ENCODE data around the gene PPM1M. TPM values are rescaled to one million over a fixed set of nuclear protein-coding genes. Genes with fewer than 3 reads are reported as not detected.

Gene PPM1M
- total RNA-seq, 1 donor from 2014 or later = 10.6 TPM

DNA sequence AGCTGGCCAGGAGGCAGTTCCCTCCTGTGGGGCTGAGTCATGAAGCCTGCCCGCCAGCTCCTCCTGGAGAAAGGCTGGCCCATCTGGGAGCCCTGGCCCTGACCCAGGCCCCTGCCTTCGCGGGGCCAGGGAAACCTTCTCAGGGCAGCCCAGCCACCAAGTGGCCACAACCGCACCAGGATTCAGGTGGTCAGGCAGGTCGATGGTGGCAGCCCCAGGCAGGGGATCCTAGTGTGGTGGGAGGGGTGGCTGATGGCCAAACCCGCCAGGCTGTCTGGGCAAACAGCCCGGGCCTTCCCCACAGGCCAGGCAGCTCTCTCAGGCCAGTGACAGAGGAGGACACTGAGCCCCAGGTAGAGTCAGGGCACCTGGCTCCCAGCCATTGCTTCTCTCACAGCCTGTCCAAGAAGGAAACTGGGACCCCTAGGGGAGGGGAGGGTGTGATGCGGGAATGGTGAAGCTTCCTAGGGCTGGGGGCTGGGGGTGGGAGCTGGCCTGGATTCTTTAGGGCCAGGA is 7.8 kb upstream of the PPM1M start:
- peaks cover 16% of the 10 kb centered on the region for H3K4me1 Mint-ChIP-seq

DNA sequence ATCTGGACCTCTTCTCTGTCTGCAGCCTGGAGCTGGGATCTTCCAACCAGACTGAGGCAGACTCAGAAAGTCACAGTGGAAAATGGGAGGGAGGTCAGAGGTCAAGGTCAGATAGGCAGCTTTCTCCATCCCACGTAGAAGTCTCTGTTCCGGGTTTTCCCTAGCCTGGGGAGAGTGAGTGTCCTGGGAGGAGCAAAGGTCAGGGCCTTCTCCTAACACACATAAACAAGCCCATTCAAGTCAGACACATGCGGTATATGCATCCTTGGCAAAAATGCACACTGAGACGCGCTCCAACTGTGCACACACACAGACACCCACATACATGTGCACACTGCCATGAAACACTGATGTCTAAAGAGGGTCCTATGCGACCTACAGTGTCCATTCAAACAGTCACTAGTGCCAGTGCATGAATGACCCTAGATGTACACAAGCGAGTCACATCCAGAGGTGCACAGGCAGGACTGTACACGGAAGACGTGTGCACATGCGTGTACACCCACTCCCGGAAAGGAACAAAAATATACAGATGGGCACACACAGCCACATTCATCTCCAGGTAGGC is 7.3 kb upstream of the PPM1M start:
- Mint-ChIP-seq H3K27me3 (ENCODE audit: low read depth) (no peaks in the 10 kb centered on the region), H3K4me3 (peak overlapping the region; percentile 93), H3K4me1 (peaks cover 16% of the 10 kb centered on the region), H3K36me3 (no peaks in the 10 kb centered on the region), H3K27ac (peak overlapping the region; percentile 62), H3K9me3 (no peaks in the 10 kb centered on the region)
- DNase-seq (ENCODE audit: low spot score in 2 of 2, unreplicated experiment in 2 of 2) = no peak
- TF ChIP-seq, protein P1, sequence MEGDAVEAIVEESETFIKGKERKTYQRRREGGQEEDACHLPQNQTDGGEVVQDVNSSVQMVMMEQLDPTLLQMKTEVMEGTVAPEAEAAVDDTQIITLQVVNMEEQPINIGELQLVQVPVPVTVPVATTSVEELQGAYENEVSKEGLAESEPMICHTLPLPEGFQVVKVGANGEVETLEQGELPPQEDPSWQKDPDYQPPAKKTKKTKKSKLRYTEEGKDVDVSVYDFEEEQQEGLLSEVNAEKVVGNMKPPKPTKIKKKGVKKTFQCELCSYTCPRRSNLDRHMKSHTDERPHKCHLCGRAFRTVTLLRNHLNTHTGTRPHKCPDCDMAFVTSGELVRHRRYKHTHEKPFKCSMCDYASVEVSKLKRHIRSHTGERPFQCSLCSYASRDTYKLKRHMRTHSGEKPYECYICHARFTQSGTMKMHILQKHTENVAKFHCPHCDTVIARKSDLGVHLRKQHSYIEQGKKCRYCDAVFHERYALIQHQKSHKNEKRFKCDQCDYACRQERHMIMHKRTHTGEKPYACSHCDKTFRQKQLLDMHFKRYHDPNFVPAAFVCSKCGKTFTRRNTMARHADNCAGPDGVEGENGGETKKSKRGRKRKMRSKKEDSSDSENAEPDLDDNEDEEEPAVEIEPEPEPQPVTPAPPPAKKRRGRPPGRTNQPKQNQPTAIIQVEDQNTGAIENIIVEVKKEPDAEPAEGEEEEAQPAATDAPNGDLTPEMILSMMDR (IDR thresholded peaks at IDR 0.05; ENCODE audit: unreplicated experiment) = no peak

More for the DNA sequence above, 7.8 kb upstream of the PPM1M start:
- peak overlapping the region; percentile 93 for H3K4me3 Mint-ChIP-seq
- TF ChIP-seq, protein P1 (IDR thresholded peaks at IDR 0.05; ENCODE audit: unreplicated experiment) = no peak
- no peak overlapping the region for H3K27ac Mint-ChIP-seq
- no peak for DNase-seq (ENCODE audit: low spot score in 2 of 2, unreplicated experiment in 2 of 2)
- H3K36me3 Mint-ChIP-seq = no peaks in the 10 kb centered on the region
- H3K27me3 Mint-ChIP-seq (ENCODE audit: low read depth) = no peaks in the 10 kb centered on the region
- H3K9me3 Mint-ChIP-seq = no peaks in the 10 kb centered on the region

DNA sequence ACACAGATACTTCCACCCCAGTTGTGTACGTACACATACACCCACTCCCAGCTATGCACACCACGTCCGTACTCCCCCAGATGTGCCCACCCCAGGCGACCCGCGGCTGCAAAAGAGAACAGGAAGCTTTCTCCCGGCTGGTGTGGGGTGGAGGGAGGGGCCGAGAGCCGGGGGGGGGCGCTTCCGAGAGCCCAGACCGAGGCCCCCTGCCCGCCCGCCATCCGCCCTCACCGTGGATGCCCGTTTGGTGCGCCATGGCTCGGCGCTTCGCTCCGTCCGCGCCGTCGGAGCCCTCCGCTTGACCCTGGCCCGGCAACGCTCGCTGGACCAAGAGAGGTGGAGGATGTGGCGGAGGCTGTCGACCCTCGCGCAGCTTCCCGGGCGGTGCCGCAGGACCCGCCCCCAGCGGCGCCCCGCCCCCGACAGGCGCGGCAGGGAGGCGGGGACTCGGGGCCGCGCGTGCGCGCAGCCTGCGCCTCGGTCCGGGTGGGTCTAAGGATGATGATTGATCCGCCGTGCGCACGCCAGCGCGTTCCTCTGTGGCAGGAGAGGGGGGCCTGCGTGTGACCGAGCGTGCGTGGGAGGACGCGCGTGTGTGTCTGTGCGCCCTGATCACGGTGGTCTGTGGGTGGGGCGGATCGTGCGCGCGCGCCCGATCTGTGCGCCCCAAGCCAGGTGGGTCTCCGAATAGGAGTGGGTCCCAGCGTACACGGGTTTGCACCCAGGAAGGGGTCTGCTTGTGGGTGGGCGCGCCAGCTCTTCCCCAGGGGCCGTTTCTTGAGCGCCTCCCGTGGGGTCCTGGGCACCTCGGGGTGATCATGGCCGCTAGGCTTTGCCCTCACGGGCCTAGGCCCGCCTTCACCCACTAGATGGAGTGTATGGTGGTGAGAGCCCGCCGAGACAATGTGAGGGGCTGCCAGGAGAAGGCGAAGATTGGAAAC is 6.5 kb upstream of the PPM1M start, which contains the start of gene TWF2:
Gene TWF2, minus strand, starts transcription at position 398 of the 941 bp plus-strand sequence. Its CDS starts 142 bp downstream, at position 256.
- Mint-ChIP-seq H3K36me3 (no peaks in the 10 kb centered on the region), H3K27me3 (ENCODE audit: low read depth) (no peaks in the 10 kb centered on the region), H3K27ac (peak within 1 kb of the TSS; percentile 79), H3K9me3 (no peaks in the 10 kb centered on the region), H3K4me1 (peaks cover 16% of the 10 kb centered on the region), H3K4me3 (peak within 1 kb of the TSS; percentile 93)
- TF ChIP-seq, protein P1 (IDR thresholded peaks at IDR 0.05; ENCODE audit: unreplicated experiment) = no peak
- DNase-seq (ENCODE audit: low spot score in 2 of 2, unreplicated experiment in 2 of 2) = peak; percentile 72 to 85

DNA sequence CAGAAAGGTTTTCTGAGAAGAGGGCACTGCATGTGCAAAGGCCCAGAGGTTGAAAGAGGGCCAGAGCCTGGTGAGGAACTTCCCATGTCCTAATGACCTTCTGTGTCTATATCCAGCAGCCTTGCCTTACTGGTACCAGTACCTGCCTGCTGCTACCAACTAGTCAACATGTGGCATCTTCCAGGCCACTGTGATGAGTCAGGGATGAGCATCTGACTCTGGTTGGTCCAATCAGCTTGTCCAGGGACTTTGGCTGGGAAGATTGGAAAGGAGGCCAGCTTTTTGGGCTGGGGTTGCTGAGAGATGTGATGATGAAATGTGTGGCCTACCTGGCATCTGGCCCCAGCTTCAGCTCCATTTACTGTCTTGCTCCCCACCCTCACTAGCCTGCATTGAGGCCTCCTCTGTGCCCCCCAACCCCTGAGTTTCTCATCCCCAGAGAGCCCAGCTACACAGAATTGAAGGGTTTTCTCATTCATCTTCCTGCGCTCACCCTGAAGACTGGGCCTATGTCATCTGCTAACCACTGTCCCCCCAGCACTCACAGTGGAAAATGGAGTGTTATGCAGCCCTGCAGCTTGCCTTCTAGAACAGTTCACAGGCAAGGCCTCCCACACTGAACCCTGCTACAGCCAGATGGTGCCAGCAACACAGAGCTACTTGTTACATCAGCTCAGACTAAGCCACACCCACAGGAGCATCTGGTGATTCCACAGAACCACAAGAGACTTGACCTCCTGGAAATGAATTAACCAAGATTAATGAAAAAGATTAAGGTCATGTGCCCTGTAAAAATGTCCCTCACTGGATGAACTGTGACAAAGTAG is 5.3 kb upstream of the PPM1M start:
- Mint-ChIP-seq H3K36me3 (no peaks in the 10 kb centered on the region), H3K27me3 (ENCODE audit: low read depth) (no peaks in the 10 kb centered on the region), H3K4me1 (peaks cover 22% of the 10 kb centered on the region), H3K4me3 (peak overlapping the region; percentile 93), H3K9me3 (no peaks in the 10 kb centered on the region), H3K27ac (peak overlapping the region; percentile 30)
- TF ChIP-seq, protein P1 (IDR thresholded peaks at IDR 0.05; ENCODE audit: unreplicated experiment) = no peak
- no peak for DNase-seq (ENCODE audit: low spot score in 2 of 2, unreplicated experiment in 2 of 2)

DNA sequence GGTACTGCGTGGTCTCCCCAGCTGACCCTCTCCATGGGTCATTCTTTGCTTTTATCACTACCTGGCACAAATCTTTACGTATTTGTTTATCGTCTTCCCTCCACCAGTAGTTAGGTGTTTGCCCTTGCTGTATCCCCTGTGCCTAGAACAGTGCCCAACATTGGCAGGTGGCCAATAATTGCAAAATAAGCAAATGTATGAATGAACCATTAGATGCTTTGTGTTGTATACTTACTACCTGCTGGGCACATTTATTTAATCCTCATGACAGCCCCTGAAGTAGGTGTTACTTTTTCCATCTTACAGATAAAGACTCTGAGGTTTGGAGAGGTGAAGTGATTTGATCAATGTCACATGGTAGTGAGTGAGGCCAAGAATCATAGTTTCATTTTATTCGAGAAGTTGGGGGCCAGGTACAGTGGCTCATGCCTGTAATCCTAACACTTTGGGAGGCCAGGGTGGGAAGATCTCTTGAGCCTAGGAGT is 4.6 kb upstream of the PPM1M start:
- peaks cover 23% of the 10 kb centered on the region for H3K4me1 Mint-ChIP-seq
- TF ChIP-seq, protein P1 (IDR thresholded peaks at IDR 0.05; ENCODE audit: unreplicated experiment) = no peak
- H3K27me3 Mint-ChIP-seq (ENCODE audit: low read depth) = no peaks in the 10 kb centered on the region

More for the DNA sequence above, 4.6 kb upstream of the PPM1M start:
- Mint-ChIP-seq H3K9me3 (no peaks in the 10 kb centered on the region), H3K27ac (no peak overlapping the region), H3K4me3 (peak overlapping the region; percentile 93), H3K36me3 (no peaks in the 10 kb centered on the region)
- no peak for DNase-seq (ENCODE audit: low spot score in 2 of 2, unreplicated experiment in 2 of 2)

Data from mesothelial cell of epicardium (in vitro differentiated cells).